NCI-H1048 (cell line): ENCODE data around the gene DIDO1.

ENCODE experiments used
- DNase-seq: peaks from one replicate; lab custom pipeline; 2025; lab: John Stamatoyannopoulos, UW

The DIDO1 gene

DNA sequence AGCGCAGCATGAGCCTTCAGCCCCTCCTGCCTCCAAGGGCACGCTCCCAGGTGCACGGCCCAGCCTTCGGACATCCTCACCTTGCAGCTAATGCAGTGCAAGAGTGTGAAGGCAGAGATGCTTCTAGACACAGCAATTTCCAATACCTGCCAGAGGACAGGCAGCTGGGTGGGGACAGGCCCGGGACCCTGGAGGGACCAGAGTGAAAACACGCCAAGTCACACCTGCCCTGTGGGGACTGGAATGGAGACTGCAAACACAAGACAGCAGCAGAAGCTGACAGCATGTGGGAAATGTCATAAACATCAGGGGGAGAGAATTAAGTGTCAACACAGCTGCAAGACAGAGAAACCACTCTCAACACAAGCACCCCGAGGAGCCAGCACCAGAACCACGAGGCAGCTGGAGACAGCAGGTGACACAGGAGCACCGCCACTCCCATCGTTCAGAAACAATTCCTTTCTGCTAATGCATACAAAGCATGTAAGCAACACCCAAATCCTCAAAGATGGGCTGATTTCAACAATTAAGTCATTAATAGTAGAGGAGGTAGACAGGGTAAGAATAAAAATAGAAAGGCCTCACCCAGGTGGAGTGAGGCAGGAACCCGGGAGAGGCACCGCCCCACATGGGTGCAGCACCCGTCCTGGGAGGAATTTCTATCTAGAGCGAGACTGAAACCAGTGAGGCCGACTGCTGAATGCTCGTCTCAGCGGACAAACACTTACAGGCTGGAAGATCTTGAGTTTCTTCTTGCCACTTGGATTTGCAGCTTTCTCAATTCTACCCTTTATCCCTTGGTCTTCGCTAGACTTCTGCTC lies 17.1 kb downstream of the DIDO1 start:
- DNase-seq: no peak

DNA sequence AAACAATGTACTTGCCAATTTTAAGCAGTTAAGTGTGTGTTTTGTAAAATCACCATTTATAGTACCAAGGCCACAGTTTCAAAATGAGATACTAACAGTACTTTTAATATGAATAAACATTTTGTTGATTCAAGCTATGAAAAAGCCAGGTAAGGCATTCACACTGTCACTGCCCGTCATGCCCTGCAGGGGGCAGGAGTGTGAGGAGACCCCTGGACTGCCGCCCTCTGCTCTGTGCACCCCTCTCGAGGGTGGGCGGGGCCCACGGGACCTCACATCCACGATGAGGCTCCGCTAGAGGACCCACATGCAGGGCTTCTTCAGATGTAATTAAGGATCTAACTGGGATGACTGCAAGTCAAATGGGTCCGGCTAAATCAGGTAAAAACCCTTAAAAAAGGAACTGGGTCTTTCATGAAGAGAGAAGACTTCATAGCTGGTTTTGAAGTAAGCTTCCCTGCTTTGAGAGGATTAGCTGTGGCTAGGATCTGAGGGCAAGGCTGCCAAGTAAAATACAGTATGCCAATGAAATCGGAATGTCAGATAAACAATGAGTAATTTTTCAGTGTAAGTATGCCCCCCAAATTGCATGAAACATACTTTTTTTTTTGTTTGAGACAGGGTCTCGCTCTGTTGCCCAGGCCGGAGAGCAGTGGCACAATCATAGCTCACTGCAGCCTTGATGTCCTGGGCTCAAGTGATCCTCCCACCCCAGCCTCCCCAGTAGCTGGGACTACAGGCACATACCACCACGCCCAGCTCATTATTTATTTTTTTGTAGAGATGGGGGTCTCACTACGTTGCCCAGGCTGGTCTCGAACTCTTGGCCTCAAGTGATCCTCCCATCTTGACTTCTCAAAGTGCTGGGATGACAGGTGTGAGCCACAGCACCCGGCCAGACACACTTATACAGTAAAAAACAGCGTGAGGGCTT lies 18.7 kb downstream of the DIDO1 start:
- no peak for DNase-seq

GRCh38 chr20:62906647-62907375 lies 19.5 kb downstream of the DIDO1 start:
- no peak for DNase-seq

DNA sequence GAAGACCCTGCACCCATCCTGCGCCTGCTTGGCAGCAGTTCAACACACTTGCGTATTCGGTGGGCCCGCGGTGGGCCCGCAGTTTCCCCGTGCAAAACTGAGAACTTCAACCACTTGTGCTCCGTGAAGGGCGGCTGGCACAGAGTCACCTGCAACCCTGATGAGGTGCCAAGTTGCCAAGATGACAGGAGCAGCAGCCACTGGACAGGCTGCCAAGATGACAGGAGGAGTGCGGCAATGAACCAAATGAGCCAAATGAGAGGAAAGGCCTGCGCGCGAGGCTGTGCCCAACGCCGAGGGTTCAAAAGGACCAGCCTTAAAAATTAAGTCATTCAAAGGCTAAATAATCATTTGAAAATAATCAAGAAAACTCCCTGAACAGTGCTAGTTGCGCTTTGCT lies 20.1 kb downstream of the DIDO1 start:
- DNase-seq: no peak

DNA sequence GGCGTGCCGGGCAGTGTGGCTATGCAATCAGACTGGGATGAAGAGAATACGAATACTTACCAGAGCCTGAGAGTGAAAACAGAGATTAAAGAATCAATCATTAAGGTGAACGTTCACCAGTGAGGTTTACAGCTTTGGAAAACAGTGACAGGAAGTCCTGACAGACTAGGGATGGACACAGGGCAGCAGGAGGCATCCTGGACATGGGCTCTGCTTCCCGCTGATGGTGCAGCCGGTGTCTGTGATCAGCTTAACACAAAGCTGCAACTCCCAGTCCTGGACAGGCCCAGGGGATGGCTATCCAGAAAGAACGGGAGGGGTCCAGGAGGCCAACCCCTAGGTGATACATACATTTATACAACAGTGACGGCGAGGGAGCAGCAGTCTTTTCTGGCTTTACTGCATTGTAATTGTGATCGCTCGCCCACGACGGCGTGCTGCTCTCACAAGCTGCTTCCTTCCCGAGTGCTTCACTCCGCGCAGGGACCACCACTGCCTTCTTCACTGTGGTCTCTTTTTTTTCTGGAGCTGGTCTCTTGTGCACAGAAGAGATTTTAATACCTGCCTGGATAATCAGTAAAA lies 20.7 kb downstream of the DIDO1 start:
- no peak for DNase-seq

- no peak for DNase-seq
Observed at GRCh38 chr20:62902926-62903615, 23.2 kb downstream of the DIDO1 start.

GRCh38 chr20:62901891-62902290 lies 24.4 kb downstream of the DIDO1 start:
- no peak for DNase-seq

- DNase-seq: no peak
Observed at GRCh38 chr20:62900692-62901584, 25.4 kb downstream of the DIDO1 start.

GRCh38 chr20:62900052-62900691 lies 26.1 kb downstream of the DIDO1 start:
- no peak for DNase-seq

- no peak for DNase-seq
Observed at GRCh38 chr20:62899633-62900051, 26.7 kb downstream of the DIDO1 start.

DNA sequence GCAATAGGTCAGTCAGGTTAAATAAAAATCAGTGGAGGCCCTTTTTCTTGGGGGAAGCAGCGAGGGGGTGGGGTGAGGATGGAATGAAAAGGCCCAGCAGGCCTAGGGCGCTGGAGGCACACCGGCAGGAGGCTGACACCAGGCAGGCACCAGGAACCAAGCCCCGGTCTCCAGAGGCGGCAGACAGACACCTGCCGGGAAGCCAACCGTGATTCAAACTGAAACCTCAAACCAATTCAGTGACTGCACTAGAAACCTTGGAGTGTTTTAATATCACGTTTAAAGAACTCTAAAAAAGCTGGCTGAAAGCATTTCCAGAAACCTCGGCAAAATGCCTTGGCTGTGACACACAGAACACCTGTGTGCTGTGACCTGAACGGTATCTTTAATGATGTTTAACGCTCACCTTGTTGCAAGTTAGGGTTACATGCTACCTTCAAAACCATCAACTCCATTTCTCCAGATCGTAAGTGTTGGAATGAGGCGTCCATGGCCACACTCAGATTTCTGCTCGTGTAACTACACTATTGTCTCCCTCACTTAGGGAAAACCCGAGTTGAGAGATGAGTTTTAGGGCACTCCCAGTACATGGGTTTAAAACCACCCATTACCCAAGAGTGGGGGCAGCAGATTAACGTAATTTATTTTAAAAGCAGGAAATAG lies 27.2 kb downstream of the DIDO1 start:
- no peak for DNase-seq

DNA sequence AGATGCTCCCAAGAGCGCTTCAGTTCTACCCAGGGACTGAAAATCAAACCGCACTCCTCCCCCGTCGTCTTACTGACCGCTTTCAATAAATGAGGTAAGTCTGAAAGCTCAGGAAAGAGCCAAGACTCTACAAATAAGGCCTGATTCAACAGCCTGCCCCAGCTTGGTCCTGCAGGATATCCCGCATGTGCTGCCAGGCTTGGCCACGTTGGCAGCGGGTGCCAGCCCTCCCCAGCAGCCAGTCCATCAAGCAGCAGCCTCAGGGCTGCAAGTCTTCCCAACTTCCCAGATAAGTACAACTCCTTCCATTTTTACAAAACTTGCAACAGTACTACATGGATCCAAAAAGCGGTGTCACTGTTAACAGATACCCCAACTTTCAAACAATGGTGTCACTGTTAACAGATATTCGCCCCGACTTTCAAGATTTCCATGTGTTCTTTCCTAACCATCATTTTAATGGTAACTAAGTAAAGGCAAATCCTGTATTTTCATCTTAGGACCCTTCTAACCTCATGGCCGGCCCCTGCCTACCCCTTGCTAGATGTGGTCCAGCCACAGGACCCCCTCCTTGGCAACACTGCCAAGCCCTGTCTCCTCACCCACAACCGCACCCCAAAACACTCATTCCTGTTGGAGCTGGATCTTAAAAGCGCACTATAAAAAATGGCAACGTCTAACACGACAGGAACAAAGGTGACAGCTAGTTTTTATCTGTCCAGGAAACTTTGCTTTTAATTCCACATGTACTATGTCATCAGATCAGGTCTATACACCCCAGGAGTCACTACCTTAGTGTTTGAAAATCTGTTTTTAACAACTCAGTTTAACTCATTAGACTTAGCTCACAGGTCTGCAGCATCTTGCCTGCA lies 28.0 kb downstream of the DIDO1 start:
- no peak for DNase-seq

- no peak for DNase-seq
Observed at GRCh38 chr20:62897666-62898065, 28.6 kb downstream of the DIDO1 start.

DNA sequence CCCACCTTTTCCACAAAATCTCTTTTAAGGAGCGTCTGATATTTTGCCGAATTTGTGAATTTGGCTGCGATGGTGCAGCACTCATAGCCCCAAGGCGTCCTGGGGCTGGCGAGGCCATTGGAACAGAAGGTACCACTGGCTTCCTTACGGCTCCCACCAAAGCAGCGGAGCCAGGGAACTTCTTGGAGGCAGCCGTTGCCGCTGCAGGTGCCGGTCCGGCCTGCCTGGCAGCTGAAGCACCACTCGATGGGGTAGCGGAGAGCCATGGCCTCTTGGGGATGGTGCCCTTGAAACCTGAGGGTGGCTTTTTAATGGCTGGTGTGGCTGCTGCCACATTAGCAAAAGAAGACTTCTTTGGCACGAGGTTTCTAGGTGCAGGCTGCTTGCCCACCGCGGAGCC lies 29.8 kb downstream of the DIDO1 start:
- no peak for DNase-seq

- DNase-seq: no peak
Observed at GRCh38 chr20:62895539-62895938, 30.8 kb downstream of the DIDO1 start.

DNA sequence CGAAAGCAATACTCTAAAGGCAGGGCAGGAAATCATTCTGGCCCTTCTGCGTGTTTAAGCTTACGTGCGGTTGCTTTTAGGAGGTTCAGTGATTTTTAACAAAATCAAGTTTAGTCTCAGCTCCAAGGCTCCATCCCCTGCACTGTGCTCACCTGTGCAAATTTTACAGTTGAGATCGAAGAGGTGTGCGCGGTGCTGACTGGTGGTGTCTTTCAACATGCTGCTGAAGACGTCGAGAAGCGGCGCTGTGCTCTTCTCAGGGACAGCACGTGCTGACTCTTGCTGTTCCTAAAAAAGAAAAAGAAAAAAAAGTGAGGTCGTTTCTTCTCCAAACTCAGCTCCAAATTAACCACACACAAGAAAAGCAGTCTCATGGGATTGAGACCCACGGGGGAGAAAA lies 32.0 kb downstream of the DIDO1 start:
- DNase-seq: no peak

DNA sequence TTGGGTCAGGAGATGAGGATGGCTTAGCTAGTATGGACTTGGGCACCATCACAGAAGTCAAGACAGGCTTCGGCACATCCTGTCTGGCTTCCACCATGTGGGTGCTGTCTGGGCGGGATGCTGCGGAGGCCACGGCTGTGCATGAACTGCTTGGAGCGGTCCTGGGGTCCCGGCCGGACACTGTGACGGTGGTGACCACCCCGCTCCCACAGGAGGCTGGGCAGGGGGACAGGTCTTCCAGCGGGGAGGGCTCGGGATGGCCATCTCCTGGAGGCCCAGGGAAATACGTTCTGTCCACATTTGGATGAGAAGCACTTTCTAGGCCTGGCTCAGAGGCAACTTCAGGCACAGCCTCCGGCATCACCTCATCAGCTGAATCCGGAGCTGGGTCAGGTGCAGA lies 32.6 kb downstream of the DIDO1 start:
- DNase-seq: no peak
